A549 (cell line): Measurements from ENCODE around the gene NR2F2.

Source experiments
- CTCF ChIP-seq: fragments of >200 bp; sonication (Bioruptor Twin); formaldehyde crosslinking; IDR thresholded peaks from 3 replicates; pipeline ENCODE4 v1.5.1; 2016
- EP300 ChIP-seq, 2 experiments: fragments of >200 bp; sonication (Bioruptor Twin); formaldehyde crosslinking; IDR thresholded peaks; 2 replicates in 1 of 2; 3 replicates in 1 of 2; pipeline ENCODE4 v1.6.1; 2016 to 2017
- NPAS2 ChIP-seq: fragments of 250-450 bp; sonication (Bioruptor Pico); IDR thresholded peaks from 2 replicates; pipeline ENCODE4 v1.8.0; 2022; ENCODE audit warnings: mild to moderate bottlenecking, moderate library complexity, borderline replicate concordance
- SREBF2 ChIP-seq: fragments of 450-650 bp; IDR thresholded peaks from 2 replicates; pipeline ENCODE4 v1.6.1; 2014; ENCODE audit warnings: mild to moderate bottlenecking, moderate library complexity

DNA sequence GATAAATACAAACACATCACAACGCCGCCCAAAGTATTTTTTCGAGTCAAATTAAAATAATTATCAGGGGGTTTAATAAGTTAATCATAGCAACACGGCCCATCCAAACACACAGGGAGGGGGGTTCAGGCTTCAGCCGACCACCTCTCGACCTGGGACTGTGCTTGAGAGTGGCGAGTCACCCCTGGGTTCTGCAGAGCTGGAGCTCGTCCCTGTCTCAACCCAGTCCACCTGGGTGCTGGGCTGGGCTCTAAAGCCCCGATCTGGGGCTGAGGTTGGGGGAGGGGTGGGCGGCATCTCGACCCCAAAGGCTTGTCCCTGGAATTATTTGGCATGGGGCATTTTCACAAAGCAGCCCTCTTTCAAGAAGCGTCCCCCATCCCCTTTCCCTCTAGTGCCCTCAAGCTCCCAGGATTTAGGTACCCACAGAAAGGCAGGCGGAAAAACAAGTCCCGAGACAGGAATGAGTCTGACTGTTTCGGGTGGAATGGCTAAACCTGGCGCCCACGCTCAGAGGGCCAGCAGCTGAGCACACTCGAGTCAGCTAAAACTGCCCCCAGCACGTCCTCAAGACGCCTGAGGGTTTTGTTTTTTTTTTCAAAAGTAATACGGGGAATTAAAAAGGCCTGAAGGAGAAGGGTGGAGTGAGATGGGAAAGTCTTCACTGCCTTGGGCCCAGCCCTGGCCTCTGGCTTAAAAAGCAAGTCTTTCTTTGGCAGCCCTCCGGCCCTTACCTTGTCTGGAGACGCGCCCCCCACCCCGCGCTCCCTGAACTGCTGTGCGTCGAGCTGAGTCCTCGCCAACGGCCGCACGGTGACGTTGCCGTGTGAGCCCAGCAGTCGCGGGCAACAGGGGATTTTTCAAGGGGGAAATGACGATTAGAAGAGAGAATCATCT is 32.5 kb downstream of the NR2F2 start:
- TF ChIP-seq SREBF2 (no peak), NPAS2 (no peak), CTCF (no peak), EP300 (IDR thresholded peaks at IDR 0.05) (no peak)
